GM04504 (cell line): ENCODE data around the gene JAKMIP2.
"Not testable (repeated sequence)": the region's sequence is repeated elsewhere in the genome, so short reads cannot be mapped to it uniquely, and the experiment has no call there.

Experiments used
- DNase-seq: peaks from one replicate; pipeline ENCODE4 v3.0.0-alpha.2; 2012; ENCODE audit warnings: low read depth

The JAKMIP2 gene

GRCh38 chr5:147782110-147783028, at the start of gene JAKMIP2:
TSS of gene JAKMIP2 (minus strand) at chr5:147782728. CDS start at chr5:147671806, 110,922 bp downstream.
- DNase-seq, result no peak

DNA sequence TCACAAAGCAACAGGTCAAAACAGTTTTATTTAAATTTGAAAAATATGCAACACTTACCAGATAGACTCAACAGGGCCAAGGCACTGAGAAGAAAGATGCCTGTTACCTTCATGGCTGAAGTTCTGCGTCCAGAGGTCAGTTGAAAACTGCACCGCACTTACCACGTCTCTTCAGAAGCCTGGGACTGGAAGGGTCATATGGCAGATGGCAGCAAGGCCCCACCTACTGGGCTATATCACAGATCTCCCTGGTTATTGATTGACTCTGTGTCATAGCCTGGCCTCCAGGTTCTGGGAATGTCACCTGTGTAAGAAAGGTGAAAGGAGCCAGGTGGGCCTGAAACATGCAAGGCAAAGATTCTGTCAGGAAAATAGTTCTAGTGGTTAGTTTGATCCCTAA, 48.9 kb upstream of the JAKMIP2 start, which contains the start of gene SPINK1:
TSS of gene SPINK1 (minus strand) at position 207 of the 400 bp plus-strand sequence. CDS start at position 113, 94 bp downstream.
- no peak for DNase-seq

DNA sequence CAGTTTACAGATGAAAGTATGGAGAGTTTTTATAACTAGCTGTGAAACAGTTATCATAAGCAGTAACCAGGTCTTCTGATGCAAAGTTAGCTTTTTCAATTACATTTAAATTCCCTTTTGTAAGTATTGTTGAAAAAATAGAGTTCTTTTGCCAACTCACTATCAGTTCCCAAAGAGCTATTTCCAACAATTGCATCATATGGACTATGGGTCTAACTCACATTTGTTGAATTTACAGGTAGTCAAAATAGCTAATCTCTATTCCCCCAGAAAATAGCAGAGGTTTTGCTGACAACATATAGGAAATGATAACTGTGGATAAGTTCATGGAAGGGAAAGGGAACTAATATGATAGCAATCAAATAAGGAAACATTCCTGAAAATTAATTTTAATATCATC, 47.5 kb upstream of the JAKMIP2 start:
- DNase-seq, result no peak

GRCh38 chr5:147827017-147827416, 44.5 kb upstream of the JAKMIP2 start:
- not testable (repeated sequence) for DNase-seq

GRCh38 chr5:147826361-147826760, 43.8 kb upstream of the JAKMIP2 start:
- no peak for DNase-seq

DNA sequence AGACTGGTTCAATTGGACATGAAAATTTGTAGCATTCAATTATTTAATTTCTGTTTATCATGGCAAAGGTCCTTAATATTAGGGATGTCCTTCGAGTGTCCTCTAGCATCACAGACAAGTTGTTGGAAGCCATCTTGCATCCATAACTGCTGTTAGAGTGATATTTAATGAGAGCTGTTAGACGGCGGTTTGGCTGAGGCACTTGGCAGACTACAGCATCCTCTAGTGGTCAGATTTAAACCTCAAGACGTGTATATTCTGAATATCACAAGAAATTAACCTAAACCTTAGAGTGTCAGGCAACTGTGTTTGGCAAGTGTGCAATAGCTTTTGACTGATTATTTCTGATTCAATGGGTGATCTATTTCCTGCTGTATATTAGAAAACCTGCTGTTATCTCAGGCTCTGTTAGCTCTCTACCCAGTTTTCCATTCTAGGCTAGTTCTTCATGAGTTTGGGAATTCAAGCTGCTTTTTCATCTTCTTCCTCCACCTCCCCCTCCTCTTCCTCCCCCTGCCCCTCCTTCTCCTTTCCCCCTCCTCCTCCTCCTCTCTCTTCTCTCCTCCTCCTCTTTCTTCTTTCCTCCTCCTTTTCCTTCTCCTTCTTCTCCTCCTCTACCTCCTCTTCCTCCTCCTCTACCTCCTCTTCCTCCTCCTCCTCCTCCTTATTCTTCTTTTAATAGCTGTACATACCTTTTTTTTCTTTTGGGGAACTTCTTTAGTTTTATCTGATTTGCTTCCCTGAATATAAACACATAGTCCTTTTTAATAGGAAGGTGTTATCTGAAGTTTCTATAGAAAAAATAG, 40.4 kb upstream of the JAKMIP2 start:
- DNase-seq, result peak; percentile 20

DNA sequence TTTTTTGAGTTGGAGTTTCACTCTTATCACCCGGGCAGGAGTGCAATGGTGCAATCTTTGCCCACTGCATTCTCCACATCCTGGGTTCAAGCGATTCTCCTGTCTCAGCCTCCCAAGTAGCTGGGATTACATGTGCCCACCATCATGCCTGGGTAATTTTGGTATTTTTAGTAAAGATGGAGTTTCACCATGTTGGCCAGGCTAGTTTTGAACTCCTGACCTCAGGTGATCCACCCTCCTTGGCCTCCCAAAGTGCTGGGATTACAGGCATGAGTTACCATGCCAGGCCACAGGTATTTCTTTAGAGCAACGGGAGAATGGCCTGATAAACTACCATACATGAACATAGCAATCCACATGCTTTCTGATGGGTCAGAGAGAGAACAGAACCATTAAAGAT, 39.7 kb upstream of the JAKMIP2 start:
- not testable (repeated sequence) for DNase-seq

DNA sequence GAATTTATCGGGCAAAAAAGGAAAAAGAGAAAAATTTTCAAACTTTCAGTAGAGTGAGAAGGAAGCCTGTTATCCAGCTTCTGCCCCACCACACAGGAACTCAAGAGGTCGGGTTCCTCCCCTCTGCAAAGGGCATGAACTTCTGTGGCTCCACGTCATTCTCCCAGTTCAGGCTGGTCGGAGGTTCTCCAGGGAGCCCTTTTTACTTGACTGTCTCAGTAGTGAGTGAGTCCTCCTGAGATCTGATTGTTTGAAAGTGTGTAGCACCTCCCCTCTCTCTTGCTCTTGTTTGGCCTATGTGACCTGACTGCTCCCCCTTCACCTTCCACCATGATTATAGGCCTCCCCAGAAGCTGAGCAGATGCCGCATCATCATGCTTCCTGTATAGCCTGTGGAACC, 39.2 kb upstream of the JAKMIP2 start:
- DNase-seq, result no peak

DNA sequence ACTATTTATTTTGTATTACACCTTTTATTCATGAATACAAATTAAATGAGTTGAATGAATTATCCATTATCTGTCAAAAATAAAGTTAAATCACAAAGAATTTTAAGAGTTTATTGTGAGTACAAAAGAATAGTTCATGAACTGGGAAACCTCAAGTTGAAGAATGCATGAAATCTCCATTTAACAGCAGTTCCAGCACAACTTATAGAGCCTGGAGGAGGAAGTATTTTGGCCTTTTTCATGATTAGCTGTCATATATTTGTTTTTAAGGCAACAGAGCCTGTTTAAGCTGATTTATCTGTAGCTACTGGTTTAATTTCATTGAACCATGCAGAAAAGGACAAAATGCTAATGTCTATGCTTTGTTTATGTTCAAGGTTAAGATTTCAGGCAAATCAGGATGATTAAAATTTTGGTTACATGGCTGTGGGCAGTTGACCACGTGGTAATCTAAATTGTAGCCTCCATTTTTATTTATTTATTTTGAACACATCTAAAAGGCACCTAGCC, 36.8 kb upstream of the JAKMIP2 start:
- no peak for DNase-seq

DNA sequence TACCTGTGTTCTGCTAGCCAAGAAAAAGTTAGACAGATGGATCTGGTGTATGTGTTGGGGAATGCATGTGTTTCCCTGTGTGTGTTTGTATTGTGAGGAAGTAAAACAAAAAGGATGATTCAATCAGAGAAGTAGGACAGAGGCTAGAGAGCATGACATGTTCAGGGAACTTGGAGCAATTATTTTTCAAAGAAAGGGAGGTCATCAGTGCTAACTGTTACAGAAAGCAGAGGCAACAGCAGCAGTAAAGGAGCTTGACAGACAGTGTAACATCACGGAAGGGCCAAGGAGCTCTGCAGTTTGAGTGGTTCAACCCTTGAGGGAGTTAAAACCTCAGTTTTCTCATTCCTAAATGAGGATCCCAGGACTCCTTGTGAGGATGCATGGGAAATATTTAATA, 35.8 kb upstream of the JAKMIP2 start:
- no peak for DNase-seq

DNA sequence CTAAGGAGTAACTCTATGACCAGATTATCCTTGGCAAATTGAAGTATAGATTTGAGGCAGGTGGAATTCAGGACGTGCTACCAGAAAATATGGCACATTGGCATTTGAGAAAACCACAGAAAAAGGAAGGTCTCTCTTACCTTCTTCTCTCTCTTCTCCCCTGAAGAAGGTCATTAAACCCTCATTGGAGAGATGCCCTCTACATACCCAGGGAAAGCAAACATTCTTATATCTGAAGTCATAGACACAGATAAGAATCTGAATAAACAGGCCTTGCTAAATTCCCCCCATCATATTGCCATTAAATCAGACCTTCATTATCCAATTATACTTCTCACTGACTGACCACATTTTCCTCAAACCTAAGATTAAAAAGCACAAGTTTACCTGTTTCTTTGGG, 31.2 kb upstream of the JAKMIP2 start:
- no peak for DNase-seq

DNA sequence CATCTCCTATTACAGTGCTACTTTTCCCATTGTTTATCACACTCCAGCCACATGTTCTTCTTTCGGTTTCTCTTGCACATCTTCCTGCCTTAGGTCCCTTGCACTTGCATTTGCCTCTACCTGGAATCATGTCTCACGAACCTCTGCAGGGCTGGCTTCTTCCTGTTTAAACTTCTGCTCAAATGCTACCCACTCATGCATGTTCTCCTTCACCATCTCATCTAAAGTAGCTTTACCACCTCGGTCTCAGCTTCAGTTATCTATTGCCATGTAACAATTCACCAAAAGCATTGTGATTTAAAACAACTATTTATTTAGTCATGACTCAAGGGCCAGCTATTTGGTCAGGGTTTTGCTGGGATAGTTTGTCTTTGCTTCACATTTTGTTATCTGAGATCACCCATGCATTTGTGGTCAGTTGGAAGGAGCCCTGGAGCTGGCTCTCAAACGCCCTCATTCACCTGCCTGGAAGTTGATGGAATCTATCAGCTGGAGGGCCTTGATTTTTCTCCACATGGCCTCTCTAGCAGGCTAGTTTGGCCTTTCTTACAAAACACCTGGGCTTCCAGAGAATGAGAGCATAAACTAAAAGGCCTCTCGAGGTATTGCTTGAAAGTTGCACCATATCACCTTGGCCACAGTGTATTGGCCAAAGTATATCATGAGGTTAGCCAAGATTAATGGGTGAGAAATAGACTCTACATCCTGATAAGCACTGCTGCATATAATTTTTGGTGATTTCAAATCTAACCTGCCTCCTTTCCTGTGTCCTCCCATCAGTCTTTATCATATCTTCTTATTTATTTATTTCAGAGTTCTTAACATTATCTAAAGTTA, 27.5 kb upstream of the JAKMIP2 start:
- DNase-seq, result no peak

- DNase-seq, result no peak
These were observed 22.5 kb upstream of the JAKMIP2 start for GRCh38 chr5:147805030-147805454.

DNA sequence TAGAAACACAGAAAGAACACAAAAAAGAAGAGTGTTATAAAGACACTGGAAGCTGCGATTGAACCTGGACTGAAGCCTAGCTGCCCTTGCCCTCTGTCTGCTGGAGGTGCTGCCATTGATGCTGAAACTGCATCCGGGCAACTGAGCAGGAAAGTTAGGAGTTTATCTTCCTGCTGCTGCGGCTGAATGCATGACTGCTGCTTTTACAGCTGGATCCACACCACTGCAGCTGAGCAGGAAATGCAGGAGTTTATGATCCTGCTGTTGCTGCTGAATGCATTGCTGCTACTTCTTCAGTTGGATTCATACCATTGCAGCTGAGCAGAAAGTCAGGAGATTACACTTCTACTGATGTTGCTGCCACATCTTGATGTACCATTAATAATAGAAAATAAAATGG, 21.8 kb upstream of the JAKMIP2 start:
- DNase-seq, result no peak

GRCh38 chr5:147803926-147804325, 21.4 kb upstream of the JAKMIP2 start:
- DNase-seq, result no peak

- not testable (repeated sequence) for DNase-seq
These were observed 20.6 kb upstream of the JAKMIP2 start for GRCh38 chr5:147803161-147803560.

DNA sequence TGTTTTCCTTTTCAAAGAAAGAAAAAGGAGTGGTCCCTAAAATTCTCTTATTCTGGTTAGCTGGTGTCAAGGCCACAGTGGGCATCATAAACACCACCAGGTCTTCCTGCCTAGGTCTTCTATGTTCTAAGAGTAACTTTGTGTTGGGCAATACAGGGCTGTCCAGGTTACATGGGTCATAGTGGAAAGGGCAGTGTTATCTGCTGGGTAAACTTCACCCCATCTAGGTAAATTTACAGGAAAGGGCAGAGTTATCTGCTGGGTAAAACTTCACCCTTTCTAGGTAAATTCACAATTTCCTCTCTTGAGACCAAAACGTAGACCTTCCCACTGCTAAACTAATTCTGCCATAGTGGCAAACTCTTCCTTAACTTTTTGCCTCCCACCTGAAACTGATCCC, 18.9 kb upstream of the JAKMIP2 start:
- DNase-seq, result no peak

GRCh38 chr5:147800491-147800890, 18.0 kb upstream of the JAKMIP2 start:
- no peak for DNase-seq

- DNase-seq, result no peak
These were observed 14.2 kb upstream of the JAKMIP2 start for GRCh38 chr5:147796556-147797308.

- no peak for DNase-seq
These were observed 8.7 kb upstream of the JAKMIP2 start for GRCh38 chr5:147791181-147791580.

GRCh38 chr5:147789820-147790219, 7.3 kb upstream of the JAKMIP2 start:
- no peak for DNase-seq
